GM12878 (cell line): ENCODE measurements around the gene TBC1D2B. TPM values are rescaled to one million over a fixed set of nuclear protein-coding genes. Genes with fewer than 3 reads are reported as not detected.

ENCODE experiments used
- ATAC-seq: fragments of 200-7000 bp; cut with Tn5 transposase; 3 replicates; pipeline ENCODE4 v1.9.1; 2020; ENCODE audit warnings: mild to moderate bottlenecking, moderate library complexity
- BruUV-seq: library from RNA; stranded (reverse); fragments of 400-500 nt; replicated peaks from 2 replicates; lab custom pipeline; 2021; lab: Mats Ljungman, UMichigan
- CTCF ChIA-PET: fragments of 300-600 bp; sonication (Branson Sonifier 250); formaldehyde crosslinking; extraction: SDS; loops from one replicate; lab custom pipeline; 2021; ENCODE audit warnings: inconsistent platforms; lab: Yijun Ruan, JAX
- POLR2A ChIA-PET: fragments of 350-600 bp; formaldehyde crosslinking; extraction: SDS; loops from one replicate; lab custom pipeline; 2021; ENCODE audit warnings: inconsistent platforms; lab: Charles Lee
- RAD21 ChIA-PET: fragments of 300-600 bp; sonication (Branson Sonifier 250); formaldehyde crosslinking; loops from one replicate; lab custom pipeline; 2023; ENCODE audit warnings: antibody characterized with exemption; ENCODE audit not compliant: unreplicated experiment; lab: Charles Lee
- SMC1A ChIA-PET: fragments of 300-600 bp; sonication (Branson Sonifier 250); formaldehyde crosslinking; loops from one replicate; lab custom pipeline; 2023; ENCODE audit not compliant: unreplicated experiment, uncharacterized antibody; lab: Charles Lee
- DNase-seq: peaks from one replicate; pipeline ENCODE4 v3.0.0-alpha.2; 2011; ENCODE audit warnings: low read depth, low spot score
- FAIRE-seq: peaks from 3 replicates; lab custom pipeline; 2011; peaks lifted over from hg19 to GRCh38; lab: Jason Lieb, UNC
- H2AFZ ChIP-seq: 2 replicates; pipeline ENCODE4 v1.6.0; 2011; ENCODE audit warnings: low read depth, low read length, control low read depth; ENCODE audit not compliant: control insufficient read depth
- H3K27ac ChIP-seq: 2 replicates; pipeline ENCODE4 v1.5.1; 2011; ENCODE audit warnings: control low read depth; ENCODE audit not compliant: control insufficient read depth, insufficient read depth
- H3K27me3 ChIP-seq, 2 experiments: replicated peaks in 1 of 2; 2 replicates each; pipeline versions ENCODE4 v1.6.0 to v1.6.1; 2011; ENCODE audit warnings: low read length in 1 of 2; ENCODE audit not compliant: control insufficient read depth in 2 of 2, insufficient read depth in 2 of 2
- H3K36me3 ChIP-seq, 2 experiments: 2 replicates each; pipeline ENCODE4 v1.5.1; 2011; ENCODE audit warnings: low read length in 1 of 2; ENCODE audit not compliant: control insufficient read depth in 2 of 2, insufficient read depth in 2 of 2
- H3K4me1 ChIP-seq: 2 replicates; pipeline ENCODE4 v1.6.1; 2011; ENCODE audit warnings: mild to moderate bottlenecking, low read length, moderate library complexity, mixed read lengths; ENCODE audit not compliant: control insufficient read depth, insufficient read depth
- H3K4me2 ChIP-seq: 2 replicates; pipeline ENCODE4 v1.6.0; 2011; ENCODE audit warnings: control low read depth; ENCODE audit not compliant: control insufficient read depth, insufficient read depth
- H3K4me3 ChIP-seq: fragments of 200-600 bp; sonication (generic); 2 replicates; pipeline ENCODE4 v1.5.1; 2016
- H3K79me2 ChIP-seq: 2 replicates; pipeline ENCODE4 v1.6.0; 2011; ENCODE audit warnings: low read length; ENCODE audit not compliant: control insufficient read depth, insufficient read depth
- H3K9ac ChIP-seq: 2 replicates; pipeline ENCODE4 v1.8.0; 2011; ENCODE audit warnings: low read length, control low read depth, mixed read lengths; ENCODE audit not compliant: control insufficient read depth, insufficient read depth
- H3K9me3 ChIP-seq: replicated peaks from 3 replicates; pipeline ENCODE4 v1.5.1; 2011; ENCODE audit warnings: mild to moderate bottlenecking, low read length; ENCODE audit not compliant: control insufficient read depth, insufficient read depth
- H4K20me1 ChIP-seq: 2 replicates; pipeline ENCODE4 v1.6.0; 2011; ENCODE audit not compliant: control insufficient read depth, insufficient read depth
- CHD1 ChIP-seq: IDR thresholded peaks from 2 replicates; pipeline ENCODE4 v1.6.1; 2012; ENCODE audit warnings: low read depth, low read length, improper control_type of control experiment
- ETV6 ChIP-seq, 2 experiments: fragments of 450-650 bp in 1 of 2; IDR thresholded peaks in 1 of 2; conservative IDR thresholded peaks in 1 of 2; 2 replicates each; pipeline ENCODE4 v1.6.1; 2014; ENCODE audit warnings: antibody characterized with exemption in 1 of 2, borderline replicate concordance in 1 of 2, low read depth in 1 of 2, mild to moderate bottlenecking in 1 of 2, moderate library complexity in 1 of 2
- HDAC6 ChIP-seq: fragments of 200-600 bp; sonication (generic); IDR thresholded peaks from one replicate; pipeline ENCODE4 v1.8.0; 2017; ENCODE audit warnings: antibody characterized with exemption; ENCODE audit not compliant: unreplicated experiment
- IKZF1 ChIP-seq: fragments of 450-650 bp; conservative IDR thresholded peaks from 2 replicates; pipeline ENCODE4 v1.6.1; 2017; ENCODE audit warnings: antibody characterized with exemption, mild to moderate bottlenecking
- IKZF2 ChIP-seq, 2 experiments: fragments of 450-650 bp; IDR thresholded peaks; 2 replicates each; pipeline ENCODE4 v1.6.1; 2017; ENCODE audit warnings: mild to moderate bottlenecking in 2 of 2, moderate library complexity in 2 of 2
- KAT2A ChIP-seq: conservative IDR thresholded peaks from 2 replicates; pipeline ENCODE4 v1.6.1; 2011; ENCODE audit warnings: low read depth, low read length; ENCODE audit not compliant: control insufficient read depth
- MEF2B ChIP-seq: fragments of 450-650 bp; IDR thresholded peaks from 2 replicates; pipeline ENCODE4 v1.6.1; 2018; ENCODE audit warnings: mild to moderate bottlenecking, moderate library complexity; ENCODE audit not compliant: partially characterized antibody, poor library complexity, severe bottlenecking
- MXI1 ChIP-seq: fragments of 150-350 bp; IDR thresholded peaks from 2 replicates; pipeline ENCODE4 v1.6.1; 2011; ENCODE audit warnings: low read depth, mild to moderate bottlenecking, inconsistent platforms, low read length, improper control_type of control experiment
- NR2C2 ChIP-seq: IDR thresholded peaks from 2 replicates; pipeline ENCODE4 v1.6.1; 2011; ENCODE audit warnings: borderline replicate concordance, low read depth; ENCODE audit not compliant: control insufficient read depth, insufficient read length
- PML ChIP-seq: IDR thresholded peaks from 2 replicates; pipeline ENCODE4 v1.6.1; 2012; ENCODE audit warnings: low read length, inconsistent platforms
- POU2F2 ChIP-seq: IDR thresholded peaks from 3 replicates; pipeline ENCODE4 v1.6.1; 2011; ENCODE audit warnings: low read depth, mild to moderate bottlenecking, low read length, borderline replicate concordance
- SMC3 ChIP-seq: IDR thresholded peaks from 2 replicates; pipeline ENCODE4 v1.6.1; 2011; ENCODE audit warnings: low read length, improper control_type of control experiment, borderline replicate concordance
- SREBF2 ChIP-seq: IDR thresholded peaks from 2 replicates; pipeline ENCODE4 v1.6.1; 2012; ENCODE audit warnings: mild to moderate bottlenecking, low read length
- TARDBP ChIP-seq: IDR thresholded peaks from 2 replicates; pipeline ENCODE4 v1.6.1; 2016; ENCODE audit warnings: borderline replicate concordance
- WGBS: methylation state at CpG from one replicate; pipeline ENCODE4 v1.1.6; 2016; ENCODE audit warnings: low lambda C conversion rate; ENCODE audit not compliant: insufficient replicate concordance, insufficient coverage; ENCODE audit errors: missing lambda C conversion rate; 5-methylcytosine and 5-hydroxymethylcytosine counted together
- in situ Hi-C: fragments of 300-500 bp; cut with MboI; formaldehyde crosslinking; loops from 9 replicates; pipeline ENCODE4 v1.14.3; 2018; ENCODE audit warnings: mixed read lengths
- intact Hi-C: fragments of 100-400 bp; cut with micrococcal nuclease; formaldehyde crosslinking; loops from one replicate; pipeline ENCODE4 v1.14.2; 2022; ENCODE audit not compliant: unreplicated experiment
- polyA plus RNA-seq, 11 experiments: library from polyadenylated mRNA; depleted of rRNA in 4 of 11; unstranded in 6 of 11; stranded (reverse) in 5 of 11; fragments of >200 nt; fragmentation: Nextera tagmentation in 4 of 11; fragmentation: Illumina TruSeq in 1 of 11; extraction: Ambion mirVana in 4 of 11; extraction: Trizol in 1 of 11; gene quantifications; 1 replicate in 1 of 11; 2 replicates in 10 of 11; pipeline versions ENCODE4 v1.2.1 to v1.2.3, GENCODE V29; 2011 to 2016; ENCODE audit warnings: inconsistent platforms in 2 of 11, missing spikeins in 2 of 11, low read depth in 1 of 11
- total RNA-seq, 4 experiments: library from RNA; depleted of rRNA in 3 of 4; stranded (reverse); fragments of >200 nt in 3 of 4; fragmentation: Illumina TruSeq in 1 of 4; extraction: Trizol in 1 of 4; gene quantifications; 2 replicates each; pipeline versions ENCODE4 v1.2.1 to v1.2.3, GENCODE V29; 2013 to 2021
- TF ChIP-seq, protein P1 (sequence below): IDR thresholded peaks from 2 replicates; pipeline ENCODE4 v1.6.1; 2011; ENCODE audit warnings: low read depth, low read length, improper control_type of control experiment, borderline replicate concordance
- TF ChIP-seq, protein P2 (sequence below): IDR thresholded peaks from 2 replicates; pipeline ENCODE4 v1.6.1; 2012; ENCODE audit warnings: low read depth, low read length, improper control_type of control experiment
- TF ChIP-seq, protein P3 (sequence below): fragments of 450-650 bp; formaldehyde crosslinking; IDR thresholded peaks from 2 replicates; pipeline ENCODE4 v1.4.0; 2022; ENCODE audit warnings: mild to moderate bottlenecking, moderate library complexity

The TBC1D2B gene
- total and polyA plus RNA-seq, 10 of the 15 experiments (the other 5 are each of a cell fraction or from before 2014, with no cell fraction given), result 1.3 to 53.4 (median 19.4) TPM

DNA sequence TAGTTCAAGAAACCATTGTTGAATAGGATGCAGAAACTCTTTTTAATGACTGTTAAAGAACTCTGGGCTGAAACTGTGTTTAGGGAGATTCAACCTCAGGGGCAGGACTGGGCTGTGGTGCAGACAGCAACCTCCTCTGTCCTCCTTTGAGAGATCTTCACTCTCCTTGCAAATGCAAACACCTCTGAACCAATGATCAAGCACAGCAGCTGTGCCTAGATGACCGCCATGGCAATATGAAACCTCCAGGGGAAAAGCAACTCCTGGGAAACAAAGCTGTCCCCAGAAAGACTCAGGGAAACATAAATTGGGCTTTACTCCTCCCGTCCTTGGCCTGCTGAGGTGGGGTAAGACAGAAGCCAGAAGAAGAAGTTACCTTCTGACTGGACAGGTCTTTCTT lies 52.6 kb downstream of the TBC1D2B start (continued):
- TF ChIP-seq, protein P1, sequence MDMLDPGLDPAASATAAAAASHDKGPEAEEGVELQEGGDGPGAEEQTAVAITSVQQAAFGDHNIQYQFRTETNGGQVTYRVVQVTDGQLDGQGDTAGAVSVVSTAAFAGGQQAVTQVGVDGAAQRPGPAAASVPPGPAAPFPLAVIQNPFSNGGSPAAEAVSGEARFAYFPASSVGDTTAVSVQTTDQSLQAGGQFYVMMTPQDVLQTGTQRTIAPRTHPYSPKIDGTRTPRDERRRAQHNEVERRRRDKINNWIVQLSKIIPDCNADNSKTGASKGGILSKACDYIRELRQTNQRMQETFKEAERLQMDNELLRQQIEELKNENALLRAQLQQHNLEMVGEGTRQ, result no peak
- TF ChIP-seq HDAC6 (no peak), SMC3 (no peak), POU2F2 (no peak)

DNA sequence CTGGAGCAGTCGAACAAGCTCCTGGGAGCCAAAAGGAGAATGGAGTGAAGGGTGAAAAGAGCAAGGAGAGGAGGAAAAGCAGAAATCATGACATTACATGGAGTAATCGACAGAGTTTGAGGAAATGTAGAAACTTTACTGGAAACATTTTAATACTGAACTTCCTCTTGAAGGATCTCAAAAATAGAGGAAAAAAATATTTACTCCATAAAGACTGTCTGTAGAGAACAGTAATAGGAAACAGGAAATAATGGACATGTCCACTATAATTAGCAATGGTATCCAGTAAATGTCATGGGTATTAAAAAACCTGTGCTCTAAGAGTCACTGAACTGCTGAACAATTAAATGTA lies 53.0 kb downstream of the TBC1D2B start:
- RAD21 ChIA-PET, result no interaction called here
- Histone ChIP-seq H2AFZ (no peak overlapping the region), H3K4me1 (peaks cover under 1% of the 10 kb centered on the region; the same call in 1 of the 2 replicates), H3K4me2 (no peak overlapping the region), H3K79me2 (no peaks in the 10 kb centered on the region), H3K9me3 (no peaks in the 10 kb centered on the region), H3K27me3 (no peaks in the 10 kb centered on the region), H4K20me1 (no peaks in the 10 kb centered on the region), H3K36me3 (peaks cover 12 to 21% of the 10 kb centered on the region in 2 experiments), H3K27ac (no peak overlapping the region), H3K4me3 (no peak overlapping the region), H3K9ac (no peak overlapping the region)
- ATAC-seq, result no peak
- WGBS, result 95% methylated on average over 2 of the region's 2 CpGs
- DNase-seq, result no peak
- SMC1A ChIA-PET, result no interaction called here
- POLR2A ChIA-PET, result interaction anchor here (1.2 kb wide), 1 partner anchor 10 kb away, joined by 3 read pairs; no protein-coding TSS in a partner anchor
- no peak for FAIRE-seq
- CTCF ChIA-PET, result interaction anchor here (1.0 to 1.5 kb wide), 3 partner anchors 45 to 83 kb away, joined by 3 to 11 read pairs (median 3); no protein-coding TSS in a partner anchor
- intact Hi-C loops (no loop called here), in situ Hi-C loops (no loop called here)
- BruUV-seq, result no TSS peak
- TF ChIP-seq IKZF1, result no peak
- TF ChIP-seq MEF2B, result no peak
- no peak for TF ChIP-seq SREBF2
- TF ChIP-seq PML, result no peak
- TF ChIP-seq KAT2A, result no peak
- TF ChIP-seq CHD1, result no peak
- TF ChIP-seq, protein P2, sequence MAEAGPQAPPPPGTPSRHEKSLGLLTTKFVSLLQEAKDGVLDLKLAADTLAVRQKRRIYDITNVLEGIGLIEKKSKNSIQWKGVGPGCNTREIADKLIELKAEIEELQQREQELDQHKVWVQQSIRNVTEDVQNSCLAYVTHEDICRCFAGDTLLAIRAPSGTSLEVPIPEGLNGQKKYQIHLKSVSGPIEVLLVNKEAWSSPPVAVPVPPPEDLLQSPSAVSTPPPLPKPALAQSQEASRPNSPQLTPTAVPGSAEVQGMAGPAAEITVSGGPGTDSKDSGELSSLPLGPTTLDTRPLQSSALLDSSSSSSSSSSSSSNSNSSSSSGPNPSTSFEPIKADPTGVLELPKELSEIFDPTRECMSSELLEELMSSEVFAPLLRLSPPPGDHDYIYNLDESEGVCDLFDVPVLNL, result no peak
- TF ChIP-seq ETV6 (conservative IDR thresholded peaks at IDR 0.05 in 1 of 2, IDR thresholded peaks at IDR 0.05 in 1 of 2; ENCODE audit: borderline replicate concordance in 1 of 2, low read depth in 1 of 2), result no peak
- TF ChIP-seq, protein P3, sequence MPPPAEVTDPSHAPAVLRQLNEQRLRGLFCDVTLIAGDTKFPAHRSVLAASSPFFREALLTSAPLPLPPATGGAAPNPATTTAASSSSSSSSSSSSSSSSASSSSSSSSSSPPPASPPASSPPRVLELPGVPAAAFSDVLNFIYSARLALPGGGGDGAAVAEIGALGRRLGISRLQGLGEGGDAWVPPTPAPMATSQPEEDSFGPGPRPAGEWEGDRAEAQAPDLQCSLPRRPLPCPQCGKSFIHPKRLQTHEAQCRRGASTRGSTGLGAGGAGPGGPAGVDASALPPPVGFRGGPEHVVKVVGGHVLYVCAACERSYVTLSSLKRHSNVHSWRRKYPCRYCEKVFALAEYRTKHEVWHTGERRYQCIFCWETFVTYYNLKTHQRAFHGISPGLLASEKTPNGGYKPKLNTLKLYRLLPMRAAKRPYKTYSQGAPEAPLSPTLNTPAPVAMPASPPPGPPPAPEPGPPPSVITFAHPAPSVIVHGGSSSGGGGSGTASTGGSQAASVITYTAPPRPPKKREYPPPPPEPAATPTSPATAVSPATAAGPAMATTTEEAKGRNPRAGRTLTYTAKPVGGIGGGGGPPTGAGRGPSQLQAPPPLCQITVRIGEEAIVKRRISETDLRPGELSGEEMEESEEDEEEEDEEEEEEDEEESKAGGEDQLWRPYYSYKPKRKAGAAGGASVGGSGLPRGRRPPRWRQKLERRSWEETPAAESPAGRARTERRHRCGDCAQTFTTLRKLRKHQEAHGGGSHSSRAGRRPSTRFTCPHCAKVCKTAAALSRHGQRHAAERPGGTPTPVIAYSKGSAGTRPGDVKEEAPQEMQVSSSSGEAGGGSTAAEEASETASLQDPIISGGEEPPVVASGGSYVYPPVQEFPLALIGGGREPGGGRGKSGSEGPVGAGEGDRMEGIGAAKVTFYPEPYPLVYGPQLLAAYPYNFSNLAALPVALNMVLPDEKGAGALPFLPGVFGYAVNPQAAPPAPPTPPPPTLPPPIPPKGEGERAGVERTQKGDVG (CRISPR knock-in tag), result no peak
- TF ChIP-seq TARDBP, result no peak
- no peak for TF ChIP-seq IKZF2 (IDR thresholded peaks at IDR 0.05)
- TF ChIP-seq NR2C2, result no peak
- no peak for TF ChIP-seq MXI1
